ENCODE results near the gene PIGX.
"Not testable (repeated sequence)": the region's sequence is repeated elsewhere in the genome, so short reads cannot be mapped to it uniquely, and the experiment has no call there.

Gene PIGX

GRCh38 chr3:196699749-196700148 lies 12.4 kb upstream of the PIGX start:
- DNase-seq = no peak

GRCh38 chr3:196700801-196701200 lies 11.4 kb upstream of the PIGX start:
- no peak for DNase-seq

- DNase-seq = no peak
Measured at GRCh38 chr3:196706327-196706726, 5.8 kb upstream of the PIGX start.

GRCh38 chr3:196706731-196707130 lies 5.4 kb upstream of the PIGX start:
- DNase-seq = no peak

GRCh38 chr3:196707566-196707965 lies 4.6 kb upstream of the PIGX start:
- DNase-seq = no peak

- DNase-seq = no peak
Measured at GRCh38 chr3:196708467-196708866, 3.7 kb upstream of the PIGX start.

GRCh38 chr3:196712514-196713413 lies 587 bp downstream of the PIGX start:
- peak; percentile 89 for DNase-seq

- DNase-seq = not testable (repeated sequence)
Measured at GRCh38 chr3:196717162-196717561, 5.0 kb downstream of the PIGX start.

- no peak for DNase-seq
Measured at GRCh38 chr3:196721097-196721496, 8.9 kb downstream of the PIGX start.

GRCh38 chr3:196726788-196727675 lies 14.9 kb downstream of the PIGX start:
- DNase-seq = no peak

- no peak for DNase-seq
Measured at GRCh38 chr3:196735751-196736150, 23.6 kb downstream of the PIGX start.

- DNase-seq = no peak
Measured at GRCh38 chr3:196736670-196737374, 24.6 kb downstream of the PIGX start.

GRCh38 chr3:196737655-196738054 lies 25.5 kb downstream of the PIGX start:
- DNase-seq = no peak

GRCh38 chr3:196739671-196740480 lies 27.7 kb downstream of the PIGX start, which contains the start of gene PAK2:
TSS of gene PAK2 (plus strand) at chr3:196739857. CDS start at chr3:196782647, 42,790 bp downstream.
- peak; percentile 95 for DNase-seq

GRCh38 chr3:196740481-196741248 lies 28.5 kb downstream of the PIGX start:
- DNase-seq = no peak

GRCh38 chr3:196741249-196741889 lies 29.2 kb downstream of the PIGX start:
- DNase-seq = peak; percentile 12

GRCh38 chr3:196743569-196743968 lies 31.4 kb downstream of the PIGX start:
- DNase-seq = not testable (repeated sequence)

- no peak for DNase-seq
Measured at GRCh38 chr3:196749125-196749524, 36.9 kb downstream of the PIGX start.

- no peak for DNase-seq
Measured at GRCh38 chr3:196753201-196753600, 41.0 kb downstream of the PIGX start.
